ENCODE measurements around the gene SLIT3.

SLIT3 gene

DNA sequence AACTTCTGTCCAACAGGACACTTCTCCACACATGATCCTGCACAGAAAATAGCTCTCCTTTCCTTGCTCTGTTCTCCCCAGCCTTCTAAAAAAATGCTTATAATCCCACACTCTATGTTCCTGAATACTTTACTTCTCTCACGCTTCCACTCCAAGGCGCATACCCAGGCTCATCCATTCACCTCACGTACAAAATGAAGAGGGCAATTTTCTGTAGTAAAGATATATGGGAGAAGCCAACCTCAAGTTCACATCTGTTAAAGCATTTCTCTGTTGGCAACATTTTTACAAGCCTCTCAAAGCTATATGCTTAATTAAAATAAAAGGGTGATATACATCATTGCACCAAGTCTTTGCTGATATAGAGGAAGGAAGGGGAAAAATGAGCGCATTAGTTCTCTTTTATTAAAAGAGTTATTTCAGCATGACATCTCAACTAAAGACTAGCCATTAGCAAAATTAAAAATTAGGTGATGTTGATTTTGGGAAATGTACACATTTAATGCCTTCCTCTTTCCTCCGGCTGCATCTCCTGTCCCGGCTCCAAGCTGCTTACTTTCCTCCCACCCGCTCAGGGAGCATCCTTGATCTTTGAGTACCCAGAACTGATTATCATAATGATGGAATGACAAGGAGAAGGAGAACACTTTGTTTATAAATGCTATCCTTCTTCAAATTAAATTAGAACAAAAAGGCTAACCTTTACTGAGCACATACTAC is 379.6 kb downstream of the SLIT3 start:
- in situ Hi-C loops (cut with HindIII; ENCODE audit: low pct_ligation_motif_present, low sequenced_read_pairs), result no loop called here
- H3K36me3 ChIP-seq (replicated peaks), result no peaks in the 10 kb centered on the region
- H3K27me3 ChIP-seq (replicated peaks), result peaks cover 5% of the 10 kb centered on the region
- no peak for DNase-seq
- H3K27ac ChIP-seq, result no peak overlapping the region
- TF ChIP-seq, protein P1, sequence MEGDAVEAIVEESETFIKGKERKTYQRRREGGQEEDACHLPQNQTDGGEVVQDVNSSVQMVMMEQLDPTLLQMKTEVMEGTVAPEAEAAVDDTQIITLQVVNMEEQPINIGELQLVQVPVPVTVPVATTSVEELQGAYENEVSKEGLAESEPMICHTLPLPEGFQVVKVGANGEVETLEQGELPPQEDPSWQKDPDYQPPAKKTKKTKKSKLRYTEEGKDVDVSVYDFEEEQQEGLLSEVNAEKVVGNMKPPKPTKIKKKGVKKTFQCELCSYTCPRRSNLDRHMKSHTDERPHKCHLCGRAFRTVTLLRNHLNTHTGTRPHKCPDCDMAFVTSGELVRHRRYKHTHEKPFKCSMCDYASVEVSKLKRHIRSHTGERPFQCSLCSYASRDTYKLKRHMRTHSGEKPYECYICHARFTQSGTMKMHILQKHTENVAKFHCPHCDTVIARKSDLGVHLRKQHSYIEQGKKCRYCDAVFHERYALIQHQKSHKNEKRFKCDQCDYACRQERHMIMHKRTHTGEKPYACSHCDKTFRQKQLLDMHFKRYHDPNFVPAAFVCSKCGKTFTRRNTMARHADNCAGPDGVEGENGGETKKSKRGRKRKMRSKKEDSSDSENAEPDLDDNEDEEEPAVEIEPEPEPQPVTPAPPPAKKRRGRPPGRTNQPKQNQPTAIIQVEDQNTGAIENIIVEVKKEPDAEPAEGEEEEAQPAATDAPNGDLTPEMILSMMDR (IDR thresholded peaks at IDR 0.05; ENCODE audit: low read depth, low read length, missing control alignments), result no peak
- H3K4me3 ChIP-seq (ENCODE audit: low read depth, low read length), result no peak overlapping the region

DNA sequence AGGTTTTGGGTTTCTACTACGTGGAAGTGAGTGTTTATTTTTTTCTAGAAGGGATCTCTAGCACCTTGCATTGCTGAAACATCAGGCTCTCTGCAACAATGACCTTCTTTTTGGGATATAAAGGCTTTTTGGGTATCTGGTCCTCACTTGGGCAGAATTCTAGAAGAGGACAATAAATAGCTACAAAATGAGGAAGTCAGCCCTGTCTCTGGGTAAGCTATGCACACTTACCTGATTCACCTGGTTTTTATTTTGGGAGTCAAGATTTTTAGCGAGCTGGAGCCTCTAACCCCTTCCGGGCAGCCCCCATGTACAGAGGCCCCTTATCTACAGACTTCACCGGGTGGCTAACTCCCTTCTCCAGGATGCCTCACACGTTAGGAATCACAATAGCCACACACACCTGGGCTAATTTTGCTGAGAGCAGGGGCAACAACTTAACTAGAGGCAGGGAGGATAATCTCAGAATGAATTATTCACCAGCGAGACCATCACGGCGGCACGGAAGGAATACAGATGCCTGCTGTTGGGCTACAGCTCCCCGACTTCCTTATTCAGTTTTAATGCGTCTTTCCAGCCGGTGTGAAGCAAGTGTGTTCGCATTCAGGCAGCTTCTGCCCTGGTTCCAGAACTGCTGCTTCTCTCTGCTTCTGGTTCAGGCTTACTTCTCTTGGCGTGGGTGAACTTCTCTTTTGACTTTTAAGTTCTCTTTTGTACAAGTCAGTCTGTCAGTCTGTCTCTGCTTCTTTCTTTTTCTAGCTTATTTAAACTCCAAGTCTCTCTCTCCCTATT is 380.7 kb downstream of the SLIT3 start:
- Histone ChIP-seq H3K27me3 (replicated peaks) (peaks cover 5% of the 10 kb centered on the region), H3K27ac (no peak overlapping the region), H3K36me3 (replicated peaks) (no peaks in the 10 kb centered on the region), H3K4me3 (ENCODE audit: low read depth, low read length) (no peak overlapping the region)
- no peak for DNase-seq
- in situ Hi-C loops (cut with HindIII; ENCODE audit: low pct_ligation_motif_present, low sequenced_read_pairs), result no loop called here
- TF ChIP-seq, protein P1 (IDR thresholded peaks at IDR 0.05; ENCODE audit: low read depth, low read length, missing control alignments), result no peak

DNA sequence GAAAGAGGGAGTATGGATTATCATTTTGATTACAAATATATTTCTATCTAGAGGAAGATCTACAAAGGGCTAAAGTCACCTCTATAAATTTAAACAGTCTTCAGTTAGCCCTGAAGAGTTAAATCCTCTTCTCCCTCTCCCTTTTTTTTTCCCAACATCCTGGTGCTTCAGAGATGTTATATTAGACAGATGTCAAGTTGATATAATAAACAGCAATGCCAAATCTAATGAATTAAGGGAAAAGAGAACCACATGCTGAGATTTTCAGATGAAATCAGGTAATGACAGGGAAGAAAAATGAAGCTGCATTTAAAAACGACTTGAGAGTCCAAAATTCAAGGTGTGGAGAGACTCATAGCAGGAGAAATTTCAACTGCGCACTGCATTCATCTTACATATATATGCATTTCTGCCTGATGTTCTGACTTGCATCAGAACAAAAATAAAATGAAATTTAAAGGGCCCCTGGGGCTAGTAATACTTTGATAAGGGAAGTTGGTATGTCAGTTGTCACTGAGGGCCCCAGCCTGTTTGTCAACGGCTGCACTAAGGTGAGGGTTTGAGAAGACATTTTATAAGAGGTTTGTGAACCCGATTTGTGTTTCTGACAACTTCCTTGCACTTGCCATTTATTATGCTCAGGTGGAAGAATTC is 382.9 kb downstream of the SLIT3 start:
- DNase-seq, result no peak
- Histone ChIP-seq H3K27ac (no peak overlapping the region), H3K27me3 (replicated peaks) (peaks cover 5% of the 10 kb centered on the region), H3K4me3 (ENCODE audit: low read depth, low read length) (no peak overlapping the region), H3K36me3 (replicated peaks) (no peaks in the 10 kb centered on the region)
- TF ChIP-seq, protein P1 (IDR thresholded peaks at IDR 0.05; ENCODE audit: low read depth, low read length, missing control alignments), result no peak
- in situ Hi-C loops (cut with HindIII; ENCODE audit: low pct_ligation_motif_present, low sequenced_read_pairs), result no loop called here

DNA sequence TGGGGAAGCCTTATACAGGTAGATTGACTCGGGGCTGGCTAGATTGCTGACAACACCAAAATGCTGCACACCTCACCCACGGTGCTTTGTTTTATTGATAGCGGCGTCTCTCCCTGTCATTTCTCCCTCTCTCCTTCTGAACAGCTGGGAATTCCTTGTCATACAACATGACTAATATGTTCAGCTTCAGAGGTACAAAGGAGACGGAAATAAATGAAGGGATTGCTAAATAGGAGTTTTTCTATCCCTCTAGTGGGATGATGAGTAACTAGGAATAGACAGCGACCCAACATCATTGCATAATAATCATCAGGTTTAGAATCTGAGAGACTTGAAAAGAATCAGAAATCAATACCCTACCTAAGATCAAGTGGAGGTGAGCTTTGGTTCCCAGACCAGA is 384.1 kb downstream of the SLIT3 start:
- in situ Hi-C loops (cut with HindIII; ENCODE audit: low pct_ligation_motif_present, low sequenced_read_pairs), result no loop called here
- no peak overlapping the region for H3K27ac ChIP-seq

DNA sequence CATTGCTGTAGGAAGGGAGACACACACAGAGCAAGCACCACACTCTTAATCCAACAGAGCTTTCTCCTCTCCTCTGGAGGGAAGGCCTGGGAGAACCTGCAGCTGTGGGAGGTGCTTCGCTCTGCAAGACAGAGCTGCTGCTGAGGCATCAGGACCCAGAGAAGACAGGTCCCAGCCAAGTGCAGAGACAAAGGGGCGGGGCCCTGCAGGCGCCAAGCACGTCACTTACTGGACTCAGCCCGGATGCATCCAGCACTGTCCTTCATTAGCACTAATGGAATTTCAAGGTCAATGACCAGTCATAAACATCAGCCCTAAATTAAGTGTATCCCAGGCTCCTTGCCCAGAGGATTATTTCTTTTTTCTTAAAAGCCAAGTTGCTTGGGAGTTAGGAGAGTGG is 384.7 kb downstream of the SLIT3 start:
- Histone ChIP-seq H3K36me3 (replicated peaks) (no peaks in the 10 kb centered on the region), H3K27me3 (replicated peaks) (peaks cover 5% of the 10 kb centered on the region), H3K4me3 (ENCODE audit: low read depth, low read length) (no peak overlapping the region), H3K27ac (no peak overlapping the region)
- TF ChIP-seq, protein P1 (IDR thresholded peaks at IDR 0.05; ENCODE audit: low read depth, low read length, missing control alignments), result no peak
- DNase-seq, result no peak
- in situ Hi-C loops (cut with HindIII; ENCODE audit: low pct_ligation_motif_present, low sequenced_read_pairs), result no loop called here

More for the DNA sequence above, 384.1 kb downstream of the SLIT3 start:
- DNase-seq, result no peak
- Histone ChIP-seq H3K27me3 (replicated peaks) (peaks cover 5% of the 10 kb centered on the region), H3K4me3 (ENCODE audit: low read depth, low read length) (no peak overlapping the region), H3K36me3 (replicated peaks) (no peaks in the 10 kb centered on the region)
- TF ChIP-seq, protein P1 (IDR thresholded peaks at IDR 0.05; ENCODE audit: low read depth, low read length, missing control alignments), result no peak
